ENCODE data around the gene LRG1.

Gene LRG1

DNA sequence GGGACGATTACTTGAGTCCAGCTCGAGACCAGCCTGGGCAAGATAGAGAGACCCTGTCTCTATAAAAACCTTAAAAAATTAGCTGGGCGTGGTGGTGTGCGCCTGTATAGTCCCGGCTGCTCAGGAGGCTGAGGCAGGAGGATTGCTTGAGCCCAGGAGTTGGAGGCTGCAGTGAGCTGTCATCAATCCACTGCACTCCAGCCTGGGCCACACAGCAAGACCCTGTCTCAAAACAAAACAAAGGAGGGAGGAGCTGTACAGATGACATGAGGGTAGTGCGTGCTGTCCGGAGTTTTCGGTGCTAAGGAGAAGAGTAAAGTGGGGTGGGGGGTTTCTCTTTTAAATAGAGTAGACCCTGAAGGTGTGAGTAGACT lies 45.2 kb downstream of the LRG1 start:
- TF ChIP-seq TAF1 (IDR thresholded peaks at IDR 0.05; ENCODE audit: low read depth) (no peak), FOXM1 (IDR thresholded peaks at IDR 0.05; ENCODE audit: borderline replicate concordance, low read depth) (no peak), EP300 (IDR thresholded peaks at IDR 0.05; ENCODE audit: borderline replicate concordance) (no peak), YY1 (IDR thresholded peaks at IDR 0.05; ENCODE audit: low read depth) (no peak), EGR1 (IDR thresholded peaks at IDR 0.05) (no peak), ZBTB7A (IDR thresholded peaks at IDR 0.05; ENCODE audit: low read depth) (no peak), CEBPB (IDR thresholded peaks at IDR 0.05) (no peak), RAD21 (IDR thresholded peaks at IDR 0.05; ENCODE audit: low read depth) (no peak), NFIC (IDR thresholded peaks at IDR 0.05) (no peak), TEAD4 (IDR thresholded peaks at IDR 0.05) (no peak), TCF12 (IDR thresholded peaks at IDR 0.05; ENCODE audit: low read depth) (no peak), CREB1 (IDR thresholded peaks at IDR 0.05; ENCODE audit: low read depth) (no peak)
- TF ChIP-seq, protein P1, sequence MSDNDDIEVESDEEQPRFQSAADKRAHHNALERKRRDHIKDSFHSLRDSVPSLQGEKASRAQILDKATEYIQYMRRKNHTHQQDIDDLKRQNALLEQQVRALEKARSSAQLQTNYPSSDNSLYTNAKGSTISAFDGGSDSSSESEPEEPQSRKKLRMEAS (IDR thresholded peaks at IDR 0.05) = no peak
- TF ChIP-seq, protein P2, sequence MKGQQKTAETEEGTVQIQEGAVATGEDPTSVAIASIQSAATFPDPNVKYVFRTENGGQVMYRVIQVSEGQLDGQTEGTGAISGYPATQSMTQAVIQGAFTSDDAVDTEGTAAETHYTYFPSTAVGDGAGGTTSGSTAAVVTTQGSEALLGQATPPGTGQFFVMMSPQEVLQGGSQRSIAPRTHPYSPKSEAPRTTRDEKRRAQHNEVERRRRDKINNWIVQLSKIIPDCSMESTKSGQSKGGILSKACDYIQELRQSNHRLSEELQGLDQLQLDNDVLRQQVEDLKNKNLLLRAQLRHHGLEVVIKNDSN (IDR thresholded peaks at IDR 0.05) = no peak
- TF ChIP-seq, protein P3, sequence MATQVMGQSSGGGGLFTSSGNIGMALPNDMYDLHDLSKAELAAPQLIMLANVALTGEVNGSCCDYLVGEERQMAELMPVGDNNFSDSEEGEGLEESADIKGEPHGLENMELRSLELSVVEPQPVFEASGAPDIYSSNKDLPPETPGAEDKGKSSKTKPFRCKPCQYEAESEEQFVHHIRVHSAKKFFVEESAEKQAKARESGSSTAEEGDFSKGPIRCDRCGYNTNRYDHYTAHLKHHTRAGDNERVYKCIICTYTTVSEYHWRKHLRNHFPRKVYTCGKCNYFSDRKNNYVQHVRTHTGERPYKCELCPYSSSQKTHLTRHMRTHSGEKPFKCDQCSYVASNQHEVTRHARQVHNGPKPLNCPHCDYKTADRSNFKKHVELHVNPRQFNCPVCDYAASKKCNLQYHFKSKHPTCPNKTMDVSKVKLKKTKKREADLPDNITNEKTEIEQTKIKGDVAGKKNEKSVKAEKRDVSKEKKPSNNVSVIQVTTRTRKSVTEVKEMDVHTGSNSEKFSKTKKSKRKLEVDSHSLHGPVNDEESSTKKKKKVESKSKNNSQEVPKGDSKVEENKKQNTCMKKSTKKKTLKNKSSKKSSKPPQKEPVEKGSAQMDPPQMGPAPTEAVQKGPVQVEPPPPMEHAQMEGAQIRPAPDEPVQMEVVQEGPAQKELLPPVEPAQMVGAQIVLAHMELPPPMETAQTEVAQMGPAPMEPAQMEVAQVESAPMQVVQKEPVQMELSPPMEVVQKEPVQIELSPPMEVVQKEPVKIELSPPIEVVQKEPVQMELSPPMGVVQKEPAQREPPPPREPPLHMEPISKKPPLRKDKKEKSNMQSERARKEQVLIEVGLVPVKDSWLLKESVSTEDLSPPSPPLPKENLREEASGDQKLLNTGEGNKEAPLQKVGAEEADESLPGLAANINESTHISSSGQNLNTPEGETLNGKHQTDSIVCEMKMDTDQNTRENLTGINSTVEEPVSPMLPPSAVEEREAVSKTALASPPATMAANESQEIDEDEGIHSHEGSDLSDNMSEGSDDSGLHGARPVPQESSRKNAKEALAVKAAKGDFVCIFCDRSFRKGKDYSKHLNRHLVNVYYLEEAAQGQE (IDR thresholded peaks at IDR 0.05; ENCODE audit: low read depth) = no peak

DNA sequence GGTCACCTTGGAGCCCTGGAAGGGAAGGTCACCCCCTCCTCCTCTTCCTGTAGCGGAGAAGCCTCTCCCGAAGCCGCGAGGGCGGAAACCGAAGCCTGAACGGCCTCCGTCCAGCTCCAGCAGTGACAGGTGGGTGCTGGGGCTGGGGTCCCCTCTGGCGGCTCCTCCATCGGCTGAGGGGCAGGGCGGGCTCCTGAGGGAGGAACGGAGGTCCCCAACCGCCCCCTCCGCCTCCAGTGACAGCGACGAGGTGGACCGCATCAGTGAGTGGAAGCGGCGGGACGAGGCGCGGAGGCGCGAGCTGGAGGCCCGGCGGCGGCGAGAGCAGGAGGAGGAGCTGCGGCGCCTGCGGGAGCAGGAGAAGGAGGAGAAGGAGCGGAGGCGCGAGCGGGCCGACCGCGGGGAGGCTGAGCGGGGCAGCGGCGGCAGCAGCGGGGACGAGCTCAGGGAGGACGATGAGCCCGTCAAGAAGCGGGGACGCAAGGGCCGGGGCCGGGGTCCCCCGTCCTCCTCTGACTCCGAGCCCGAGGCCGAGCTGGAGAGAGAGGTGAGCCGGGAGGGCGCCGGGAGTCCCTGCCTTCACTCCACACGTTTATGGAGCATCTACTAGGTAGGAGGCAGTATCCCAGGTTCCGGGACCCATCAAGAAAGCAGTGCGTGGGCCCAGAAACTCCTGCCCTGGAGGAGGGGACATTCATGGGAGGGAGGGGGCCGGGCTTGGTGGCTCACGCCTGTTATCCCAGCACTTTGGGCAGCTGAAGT lies 45.7 kb downstream of the LRG1 start:
- no peak for TF ChIP-seq FOXM1 (IDR thresholded peaks at IDR 0.05; ENCODE audit: borderline replicate concordance, low read depth)
- TF ChIP-seq, protein P3 (IDR thresholded peaks at IDR 0.05; ENCODE audit: low read depth) = no peak
- TF ChIP-seq TEAD4 (IDR thresholded peaks at IDR 0.05) = no peak
- no peak for TF ChIP-seq YY1 (IDR thresholded peaks at IDR 0.05; ENCODE audit: low read depth)
- TF ChIP-seq RAD21 (IDR thresholded peaks at IDR 0.05; ENCODE audit: low read depth) = no peak
- TF ChIP-seq ZBTB7A (IDR thresholded peaks at IDR 0.05; ENCODE audit: low read depth) = no peak
- no peak for TF ChIP-seq TAF1 (IDR thresholded peaks at IDR 0.05; ENCODE audit: low read depth)
- TF ChIP-seq EGR1 (IDR thresholded peaks at IDR 0.05) = no peak
- TF ChIP-seq, protein P1 (IDR thresholded peaks at IDR 0.05) = no peak
- no peak for TF ChIP-seq NFIC (IDR thresholded peaks at IDR 0.05)
- TF ChIP-seq TCF12 (IDR thresholded peaks at IDR 0.05; ENCODE audit: low read depth) = no peak
- TF ChIP-seq, protein P2 (IDR thresholded peaks at IDR 0.05) = no peak
- TF ChIP-seq CREB1 (IDR thresholded peaks at IDR 0.05; ENCODE audit: low read depth) = no peak
- TF ChIP-seq EP300 (IDR thresholded peaks at IDR 0.05; ENCODE audit: borderline replicate concordance) = no peak
- no peak for TF ChIP-seq CEBPB (IDR thresholded peaks at IDR 0.05)

DNA sequence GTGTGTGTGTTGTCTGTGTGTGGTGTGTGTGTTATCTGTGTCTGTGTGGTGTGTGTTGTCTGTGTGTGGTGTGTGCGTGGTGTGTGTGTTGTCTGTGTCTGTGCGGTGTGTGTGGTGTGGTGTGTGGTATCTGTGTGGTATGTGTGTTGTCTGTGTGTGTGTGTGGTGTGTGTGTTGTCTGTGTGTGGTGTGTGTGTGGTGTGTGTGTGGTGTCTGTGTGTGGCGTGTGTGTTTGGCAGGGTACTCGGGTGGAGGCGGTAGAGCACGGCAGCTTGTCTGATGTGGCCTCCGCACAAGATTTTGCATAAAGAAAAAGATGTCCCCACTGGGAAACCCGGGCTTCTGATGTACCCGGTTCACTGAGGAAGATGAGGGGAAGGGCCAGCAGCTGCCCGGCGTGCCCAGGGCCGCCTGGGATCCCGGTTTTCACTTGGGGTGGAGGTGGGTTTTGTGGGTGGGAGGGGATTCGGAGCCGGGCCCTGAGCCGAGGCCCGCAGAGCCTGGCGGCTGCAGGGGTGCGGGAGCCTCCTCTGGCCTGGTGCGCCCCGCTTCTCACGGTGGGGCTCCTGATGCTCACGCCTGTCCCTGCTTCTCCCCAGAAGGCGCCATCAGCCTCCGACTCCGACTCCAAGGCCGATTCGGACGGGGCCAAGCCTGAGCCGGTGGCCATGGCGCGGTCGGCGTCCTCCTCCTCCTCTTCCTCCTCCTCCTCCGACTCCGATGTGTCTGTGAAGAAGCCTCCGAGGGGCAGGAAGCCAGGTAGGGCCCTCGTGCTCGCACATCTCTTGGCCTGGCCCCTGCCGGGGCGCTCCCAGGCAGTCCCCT lies 46.5 kb downstream of the LRG1 start:
- no peak for TF ChIP-seq CREB1 (IDR thresholded peaks at IDR 0.05; ENCODE audit: low read depth)
- TF ChIP-seq YY1 (IDR thresholded peaks at IDR 0.05; ENCODE audit: low read depth) = no peak
- no peak for TF ChIP-seq RAD21 (IDR thresholded peaks at IDR 0.05; ENCODE audit: low read depth)
- TF ChIP-seq TCF12 (IDR thresholded peaks at IDR 0.05; ENCODE audit: low read depth) = no peak
- TF ChIP-seq TEAD4 (IDR thresholded peaks at IDR 0.05) = no peak
- TF ChIP-seq FOXM1 (IDR thresholded peaks at IDR 0.05; ENCODE audit: borderline replicate concordance, low read depth) = no peak
- TF ChIP-seq EP300 (IDR thresholded peaks at IDR 0.05; ENCODE audit: borderline replicate concordance) = no peak
- TF ChIP-seq, protein P3 (IDR thresholded peaks at IDR 0.05; ENCODE audit: low read depth) = no peak
- no peak for TF ChIP-seq TAF1 (IDR thresholded peaks at IDR 0.05; ENCODE audit: low read depth)
- TF ChIP-seq NFIC (IDR thresholded peaks at IDR 0.05) = no peak
- no peak for TF ChIP-seq CEBPB (IDR thresholded peaks at IDR 0.05)
- TF ChIP-seq, protein P1 (IDR thresholded peaks at IDR 0.05) = no peak
- TF ChIP-seq, protein P2 (IDR thresholded peaks at IDR 0.05) = no peak
